Astrocyte (in vitro differentiated cells and primary cell): ENCODE results near the gene OLFM3.

Experiments used
- EZH2 ChIP-seq: IDR thresholded peaks from 2 replicates; pipeline ENCODE4 v1.6.1; 2012; ENCODE audit warnings: mild to moderate bottlenecking, low read length, inconsistent platforms; ENCODE audit not compliant: insufficient read depth
- TF ChIP-seq, protein P1 (sequence below): IDR thresholded peaks from 2 replicates; pipeline ENCODE4 v1.5.1; 2011; ENCODE audit warnings: low read depth, mild to moderate bottlenecking, inconsistent platforms, low read length, moderate library complexity; ENCODE audit not compliant: insufficient read depth

DNA sequence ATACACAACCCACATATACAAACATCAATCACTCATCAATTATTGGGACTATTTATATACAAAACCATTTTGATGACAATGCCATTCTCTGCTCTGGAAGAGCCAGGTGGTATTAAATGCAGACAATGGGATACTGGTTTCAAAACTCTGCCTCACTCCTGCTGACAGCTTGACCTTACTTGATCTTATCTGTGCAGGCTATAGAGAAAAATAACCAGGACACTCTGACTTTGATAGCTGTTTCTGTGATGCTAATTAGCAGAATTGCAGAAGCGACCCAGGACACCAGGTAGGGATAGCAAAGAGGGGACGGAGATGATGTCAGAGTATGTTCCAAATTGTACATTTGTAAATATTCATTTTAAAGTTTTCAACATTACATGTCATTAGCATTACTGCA, 89.5 kb downstream of the OLFM3 start:
- TF ChIP-seq, protein P1, sequence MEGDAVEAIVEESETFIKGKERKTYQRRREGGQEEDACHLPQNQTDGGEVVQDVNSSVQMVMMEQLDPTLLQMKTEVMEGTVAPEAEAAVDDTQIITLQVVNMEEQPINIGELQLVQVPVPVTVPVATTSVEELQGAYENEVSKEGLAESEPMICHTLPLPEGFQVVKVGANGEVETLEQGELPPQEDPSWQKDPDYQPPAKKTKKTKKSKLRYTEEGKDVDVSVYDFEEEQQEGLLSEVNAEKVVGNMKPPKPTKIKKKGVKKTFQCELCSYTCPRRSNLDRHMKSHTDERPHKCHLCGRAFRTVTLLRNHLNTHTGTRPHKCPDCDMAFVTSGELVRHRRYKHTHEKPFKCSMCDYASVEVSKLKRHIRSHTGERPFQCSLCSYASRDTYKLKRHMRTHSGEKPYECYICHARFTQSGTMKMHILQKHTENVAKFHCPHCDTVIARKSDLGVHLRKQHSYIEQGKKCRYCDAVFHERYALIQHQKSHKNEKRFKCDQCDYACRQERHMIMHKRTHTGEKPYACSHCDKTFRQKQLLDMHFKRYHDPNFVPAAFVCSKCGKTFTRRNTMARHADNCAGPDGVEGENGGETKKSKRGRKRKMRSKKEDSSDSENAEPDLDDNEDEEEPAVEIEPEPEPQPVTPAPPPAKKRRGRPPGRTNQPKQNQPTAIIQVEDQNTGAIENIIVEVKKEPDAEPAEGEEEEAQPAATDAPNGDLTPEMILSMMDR = no peak
- no peak for TF ChIP-seq EZH2
